Measurements from ENCODE around the gene ABHD3.
"Not testable (repeated sequence)": the region's sequence is repeated elsewhere in the genome, so short reads cannot be mapped to it uniquely, and the experiment has no call there.

The ABHD3 gene

DNA sequence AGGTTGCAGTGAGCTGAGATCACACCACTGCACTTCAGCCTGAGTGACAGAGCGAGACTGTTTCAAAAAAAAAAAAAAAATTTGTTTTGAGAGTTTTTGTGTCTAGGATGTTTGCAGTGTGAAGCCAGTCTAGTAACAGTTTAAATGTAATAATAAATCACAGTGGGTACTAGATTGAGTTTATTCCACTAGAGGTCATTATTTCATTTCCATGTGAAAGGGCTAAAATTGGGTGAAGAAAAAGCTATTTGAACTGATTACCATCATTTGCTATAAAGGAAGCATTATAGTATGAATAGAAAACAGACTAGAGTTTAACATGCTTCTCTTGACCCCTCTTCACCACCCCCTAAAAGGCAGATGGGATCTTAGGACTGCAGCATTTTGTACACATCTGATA lies 72.2 kb downstream of the ABHD3 start:
- TF ChIP-seq, protein P1, sequence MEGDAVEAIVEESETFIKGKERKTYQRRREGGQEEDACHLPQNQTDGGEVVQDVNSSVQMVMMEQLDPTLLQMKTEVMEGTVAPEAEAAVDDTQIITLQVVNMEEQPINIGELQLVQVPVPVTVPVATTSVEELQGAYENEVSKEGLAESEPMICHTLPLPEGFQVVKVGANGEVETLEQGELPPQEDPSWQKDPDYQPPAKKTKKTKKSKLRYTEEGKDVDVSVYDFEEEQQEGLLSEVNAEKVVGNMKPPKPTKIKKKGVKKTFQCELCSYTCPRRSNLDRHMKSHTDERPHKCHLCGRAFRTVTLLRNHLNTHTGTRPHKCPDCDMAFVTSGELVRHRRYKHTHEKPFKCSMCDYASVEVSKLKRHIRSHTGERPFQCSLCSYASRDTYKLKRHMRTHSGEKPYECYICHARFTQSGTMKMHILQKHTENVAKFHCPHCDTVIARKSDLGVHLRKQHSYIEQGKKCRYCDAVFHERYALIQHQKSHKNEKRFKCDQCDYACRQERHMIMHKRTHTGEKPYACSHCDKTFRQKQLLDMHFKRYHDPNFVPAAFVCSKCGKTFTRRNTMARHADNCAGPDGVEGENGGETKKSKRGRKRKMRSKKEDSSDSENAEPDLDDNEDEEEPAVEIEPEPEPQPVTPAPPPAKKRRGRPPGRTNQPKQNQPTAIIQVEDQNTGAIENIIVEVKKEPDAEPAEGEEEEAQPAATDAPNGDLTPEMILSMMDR (IDR thresholded peaks at IDR 0.05; ENCODE audit: low read depth, low read length, missing control alignments) = no peak
- DNase-seq (ENCODE audit: low read depth) = no peak
- no peak overlapping the region for H3K4me3 ChIP-seq (ENCODE audit: low read depth, low read length)

DNA sequence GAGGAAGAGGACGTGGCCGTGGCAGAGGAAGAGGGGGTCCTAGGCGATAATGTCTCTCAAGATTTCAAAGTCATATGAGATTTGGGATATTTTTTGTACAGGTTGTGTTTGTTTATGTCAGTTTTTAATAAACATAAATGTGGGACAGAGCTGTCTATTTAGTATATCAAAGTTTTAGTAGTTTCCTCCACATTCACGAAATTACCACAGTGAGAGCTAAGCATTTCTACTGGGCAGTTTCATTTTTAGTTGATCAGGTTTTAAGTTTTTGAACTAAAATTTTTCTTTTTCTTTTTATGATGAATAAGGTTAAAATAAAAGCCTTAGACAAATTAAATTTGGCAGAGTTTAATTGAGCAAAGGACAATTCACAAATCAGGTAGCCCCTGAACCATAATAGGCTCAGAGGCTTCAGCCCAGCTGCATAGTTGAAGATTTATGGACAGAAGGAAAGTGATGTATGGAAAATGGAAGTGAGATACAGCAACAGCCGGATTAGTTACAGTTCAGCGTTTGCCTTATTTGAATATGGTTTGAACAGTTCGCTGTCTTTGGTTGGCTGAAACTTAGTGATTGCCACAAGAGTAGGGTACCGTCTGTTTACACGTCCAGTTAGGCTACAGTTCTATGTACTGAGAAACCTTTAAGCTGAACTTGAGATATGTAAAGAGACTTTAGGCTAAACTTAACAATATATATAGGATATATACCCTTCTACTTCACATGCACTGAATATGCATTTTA lies 75.3 kb downstream of the ABHD3 start:
- DNase-seq (ENCODE audit: low read depth) = peak; percentile 65
- H3K4me3 ChIP-seq (ENCODE audit: low read depth, low read length) = no peak overlapping the region
- TF ChIP-seq, protein P1 (IDR thresholded peaks at IDR 0.05; ENCODE audit: low read depth, low read length, missing control alignments) = no peak

DNA sequence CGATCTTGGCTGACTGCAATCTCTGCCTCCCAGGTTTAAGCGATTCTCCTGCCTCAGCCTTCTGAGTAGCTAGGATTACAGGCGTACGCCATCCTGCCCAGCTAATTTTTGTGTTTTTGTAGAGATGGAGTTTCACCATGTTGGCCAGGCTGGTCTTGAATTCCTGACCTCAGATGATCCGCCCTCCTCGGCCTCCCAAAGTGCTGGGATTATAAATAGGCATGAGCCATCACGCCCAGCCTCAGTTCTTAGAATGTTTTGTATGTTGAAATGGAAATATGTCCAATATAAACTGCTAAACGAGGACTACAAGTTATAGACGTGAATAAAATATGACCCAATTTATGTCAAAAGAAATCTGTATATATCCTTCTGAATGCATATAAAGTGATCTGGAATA lies 82.9 kb downstream of the ABHD3 start:
- not testable (repeated sequence) for H3K4me3 ChIP-seq (ENCODE audit: low read depth, low read length); DNase-seq (ENCODE audit: low read depth)

DNA sequence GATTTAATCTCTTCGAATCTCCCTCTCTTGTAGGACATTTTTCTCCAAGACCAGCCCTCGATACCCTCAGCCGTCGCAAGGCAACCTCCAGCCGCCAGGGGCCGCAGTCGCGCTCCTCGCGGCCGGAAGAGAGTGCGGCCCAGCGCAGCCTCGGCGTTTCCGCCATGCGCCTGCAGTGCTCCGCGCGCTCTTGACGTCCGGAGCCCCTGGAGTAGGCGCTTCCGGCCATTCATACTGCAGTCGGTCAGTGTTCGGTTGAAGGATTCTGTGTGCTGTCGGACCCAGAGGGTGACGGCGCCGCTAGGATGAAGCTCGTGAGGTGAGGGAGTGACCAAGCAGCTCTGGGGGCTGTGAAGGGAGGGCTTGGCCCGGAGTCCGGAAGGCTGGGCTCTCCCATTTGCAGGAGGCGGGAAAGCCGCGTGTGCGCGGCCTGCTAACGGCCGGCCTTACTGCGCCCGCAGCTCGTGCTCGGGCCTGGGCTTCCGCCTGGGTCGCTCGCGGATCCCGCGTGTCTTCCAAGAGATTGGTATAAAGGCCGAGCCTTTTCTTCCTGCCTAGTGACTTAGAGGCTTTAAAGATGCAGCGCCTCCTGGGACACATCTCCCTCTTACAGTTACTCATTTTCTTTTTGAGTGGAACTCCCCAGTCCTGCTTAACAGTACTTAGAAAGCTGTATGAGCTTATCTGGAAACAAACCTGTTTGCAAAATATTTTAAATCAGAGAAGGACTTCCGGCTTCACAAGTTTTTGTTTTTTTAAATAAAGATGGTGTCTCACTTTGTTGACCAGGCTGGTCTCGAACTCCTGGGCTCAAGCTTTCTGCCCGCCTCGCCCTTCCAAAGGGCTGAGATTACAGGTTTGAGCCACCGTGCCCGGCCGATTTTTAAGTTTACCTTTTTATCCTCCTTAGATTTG lies 92.2 kb downstream of the ABHD3 start, which contains the start of gene SNRPD1:
Gene SNRPD1, plus strand, starts transcription at position 190 of the 915 bp plus-strand sequence. Its CDS starts 116 bp downstream, at position 306.
- H3K4me3 ChIP-seq (ENCODE audit: low read depth, low read length) = peak within 1 kb of the TSS; percentile 93
- TF ChIP-seq, protein P1 (IDR thresholded peaks at IDR 0.05; ENCODE audit: low read depth, low read length, missing control alignments) = peak; percentile 90
- DNase-seq (ENCODE audit: low read depth) = peak; percentile 79

DNA sequence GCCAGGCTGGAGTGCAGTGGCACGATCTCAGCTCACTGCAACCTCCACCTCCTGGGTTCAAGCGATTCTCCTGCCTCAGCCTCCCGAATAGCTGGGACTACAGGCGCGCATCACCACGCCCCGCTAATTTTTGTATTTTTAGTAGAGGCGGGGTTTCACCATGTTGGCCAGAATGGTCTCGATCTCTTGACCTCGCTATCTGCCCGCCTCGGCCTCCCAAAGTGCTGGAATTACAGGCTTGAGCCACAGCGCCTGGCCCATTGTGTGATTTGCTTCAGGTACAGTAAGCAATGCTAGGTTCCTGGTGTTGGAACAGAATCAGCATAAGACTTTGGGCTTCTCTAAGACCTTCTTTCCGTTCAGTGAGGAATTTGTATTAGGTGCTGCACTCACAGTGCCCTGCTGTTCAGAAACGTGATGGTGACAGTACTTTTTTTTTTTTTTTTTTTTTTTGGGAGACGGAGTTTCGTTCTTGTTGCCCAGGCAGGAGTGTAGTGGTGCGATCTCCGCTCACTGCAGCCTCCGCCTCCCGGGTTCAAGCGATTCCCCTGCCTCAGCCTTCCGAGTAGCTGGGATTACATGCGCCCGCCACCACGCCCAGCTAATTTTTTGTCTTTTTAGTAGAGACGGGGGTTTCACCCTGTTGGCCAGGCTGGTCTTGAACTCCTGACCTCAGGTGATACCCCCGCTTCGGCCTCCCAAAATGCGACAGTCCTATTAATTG lies 93.0 kb downstream of the ABHD3 start:
- DNase-seq (ENCODE audit: low read depth) = not testable (repeated sequence)

DNA sequence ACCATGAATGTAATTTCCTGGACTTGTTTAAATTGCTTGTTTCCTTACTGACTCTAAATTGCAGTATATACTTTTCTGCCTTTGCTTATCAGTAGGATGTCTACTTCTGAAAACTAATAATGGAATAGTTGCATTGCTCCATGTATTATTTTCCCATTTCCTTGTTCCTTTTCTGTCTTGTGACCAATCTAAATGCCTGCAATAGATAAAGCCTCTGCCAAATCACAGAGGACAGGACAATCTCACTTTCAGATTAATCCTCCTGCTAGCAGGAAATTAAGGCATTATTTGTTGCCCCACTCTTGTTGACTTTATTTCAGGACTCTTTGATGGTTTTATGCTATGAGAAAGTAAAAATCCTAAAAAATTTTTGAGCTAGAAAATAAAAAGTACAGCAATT lies 99.4 kb downstream of the ABHD3 start:
- no peak for DNase-seq (ENCODE audit: low read depth)
- H3K4me3 ChIP-seq (ENCODE audit: low read depth, low read length) = no peak overlapping the region
- TF ChIP-seq, protein P1 (IDR thresholded peaks at IDR 0.05; ENCODE audit: low read depth, low read length, missing control alignments) = no peak

More for the DNA sequence above, 93.0 kb downstream of the ABHD3 start:
- H3K4me3 ChIP-seq (ENCODE audit: low read depth, low read length) = peak overlapping the region; percentile 93; the same call in 1 of the 2 replicates

DNA sequence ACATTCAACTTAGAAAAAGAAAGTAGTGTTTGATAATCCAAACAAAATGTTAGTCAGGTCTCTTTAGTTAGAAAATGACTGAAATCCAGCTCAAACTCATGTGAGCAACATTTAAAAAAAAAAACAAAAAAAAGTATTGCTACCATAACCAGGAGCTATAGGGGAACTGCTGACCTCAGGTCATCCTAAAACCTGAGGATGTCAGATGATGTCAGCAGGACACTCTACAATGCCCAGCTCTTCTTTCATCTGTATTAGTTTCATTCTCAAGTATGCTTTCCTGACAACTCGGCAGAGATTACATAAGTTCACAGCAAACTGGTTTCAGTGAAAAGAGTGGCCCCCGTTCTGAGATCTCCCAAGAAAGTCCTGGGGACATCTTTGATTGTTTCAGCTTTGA lies 99.9 kb downstream of the ABHD3 start:
- no peak overlapping the region for H3K4me3 ChIP-seq (ENCODE audit: low read depth, low read length)
- DNase-seq (ENCODE audit: low read depth) = no peak
- TF ChIP-seq, protein P1 (IDR thresholded peaks at IDR 0.05; ENCODE audit: low read depth, low read length, missing control alignments) = no peak
